ENCODE measurements around the gene CEND1. TPM values are rescaled to one million over a fixed set of nuclear protein-coding genes. Genes with fewer than 3 reads are reported as not detected.

The CEND1 gene
- total RNA-seq, 1 donor from 2014 or later: 2.0 TPM

DNA sequence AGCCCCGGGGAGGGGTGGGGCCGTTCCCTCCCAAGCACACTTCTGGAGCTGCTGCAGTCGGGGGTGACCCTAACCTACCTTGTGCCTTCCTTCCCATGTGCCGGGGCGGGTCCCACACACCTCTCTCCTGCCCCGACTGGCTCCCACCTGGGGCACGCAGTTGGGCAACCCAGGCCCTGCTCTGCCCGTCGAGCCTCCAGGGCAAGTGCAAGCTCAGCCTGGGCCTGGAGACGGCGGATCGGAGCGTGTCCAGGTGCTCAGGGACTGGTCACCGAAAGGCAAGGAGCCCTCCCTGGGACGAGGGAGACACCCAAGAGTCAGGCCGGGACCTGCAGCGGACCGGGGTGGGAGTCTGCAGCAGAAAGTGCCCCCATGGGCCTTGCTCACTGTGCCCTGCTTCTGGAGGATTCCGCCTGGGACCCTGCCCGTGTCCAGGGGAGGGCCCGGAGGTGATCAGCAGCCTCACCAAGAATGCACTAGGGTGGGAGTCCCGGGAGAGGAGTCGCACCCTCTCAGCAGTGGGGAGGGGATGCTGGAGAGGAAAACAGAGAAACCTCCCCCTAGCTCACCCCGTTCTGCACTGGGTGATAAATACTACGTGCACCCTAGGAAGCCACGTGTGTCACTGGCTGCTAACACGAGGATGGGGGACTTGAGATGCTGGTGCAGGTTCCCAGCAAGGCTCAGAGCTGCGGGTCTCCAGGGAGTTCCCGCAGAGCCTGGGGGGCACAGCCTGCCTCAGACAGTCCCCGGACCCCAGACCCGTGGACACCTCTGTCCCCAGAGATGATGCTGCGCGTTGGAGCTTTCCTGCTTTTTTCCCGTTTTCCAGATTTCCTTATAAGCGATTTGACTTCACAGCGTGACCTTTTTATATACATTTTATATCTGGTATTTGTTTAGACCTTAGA is 7.4 kb downstream of the CEND1 start:
- intact Hi-C loops (cut with micrococcal nuclease): no loop called here

DNA sequence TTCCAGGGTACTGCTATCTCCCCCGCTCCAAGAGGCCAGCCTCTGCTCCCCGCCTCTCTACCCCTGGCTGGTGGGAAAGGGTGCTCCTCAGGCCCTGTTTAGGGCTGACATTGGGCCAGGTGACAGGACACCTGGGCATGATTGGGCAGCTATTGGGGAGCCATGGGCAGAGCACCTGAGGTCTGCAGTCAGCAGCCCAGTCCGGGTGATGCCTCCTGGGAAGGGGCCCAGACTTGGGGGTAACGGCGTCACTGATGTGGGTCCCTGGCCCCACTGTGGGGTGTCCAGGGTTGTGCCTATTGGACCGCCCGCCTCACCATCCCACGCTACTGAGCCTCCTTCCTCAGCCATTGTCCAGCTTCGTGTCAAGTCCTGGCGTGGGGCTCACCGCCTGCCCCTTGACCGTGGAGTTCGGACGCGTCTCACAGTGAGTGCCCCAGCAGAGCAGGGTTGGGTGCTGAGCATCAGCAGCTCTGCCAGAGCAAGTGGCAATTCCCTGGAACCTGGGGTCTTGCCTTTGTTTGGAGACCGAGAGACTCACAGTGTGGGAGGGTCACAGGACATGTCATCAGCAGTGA is 9.8 kb downstream of the CEND1 start:
- intact Hi-C loops (cut with micrococcal nuclease): no loop called here

DNA sequence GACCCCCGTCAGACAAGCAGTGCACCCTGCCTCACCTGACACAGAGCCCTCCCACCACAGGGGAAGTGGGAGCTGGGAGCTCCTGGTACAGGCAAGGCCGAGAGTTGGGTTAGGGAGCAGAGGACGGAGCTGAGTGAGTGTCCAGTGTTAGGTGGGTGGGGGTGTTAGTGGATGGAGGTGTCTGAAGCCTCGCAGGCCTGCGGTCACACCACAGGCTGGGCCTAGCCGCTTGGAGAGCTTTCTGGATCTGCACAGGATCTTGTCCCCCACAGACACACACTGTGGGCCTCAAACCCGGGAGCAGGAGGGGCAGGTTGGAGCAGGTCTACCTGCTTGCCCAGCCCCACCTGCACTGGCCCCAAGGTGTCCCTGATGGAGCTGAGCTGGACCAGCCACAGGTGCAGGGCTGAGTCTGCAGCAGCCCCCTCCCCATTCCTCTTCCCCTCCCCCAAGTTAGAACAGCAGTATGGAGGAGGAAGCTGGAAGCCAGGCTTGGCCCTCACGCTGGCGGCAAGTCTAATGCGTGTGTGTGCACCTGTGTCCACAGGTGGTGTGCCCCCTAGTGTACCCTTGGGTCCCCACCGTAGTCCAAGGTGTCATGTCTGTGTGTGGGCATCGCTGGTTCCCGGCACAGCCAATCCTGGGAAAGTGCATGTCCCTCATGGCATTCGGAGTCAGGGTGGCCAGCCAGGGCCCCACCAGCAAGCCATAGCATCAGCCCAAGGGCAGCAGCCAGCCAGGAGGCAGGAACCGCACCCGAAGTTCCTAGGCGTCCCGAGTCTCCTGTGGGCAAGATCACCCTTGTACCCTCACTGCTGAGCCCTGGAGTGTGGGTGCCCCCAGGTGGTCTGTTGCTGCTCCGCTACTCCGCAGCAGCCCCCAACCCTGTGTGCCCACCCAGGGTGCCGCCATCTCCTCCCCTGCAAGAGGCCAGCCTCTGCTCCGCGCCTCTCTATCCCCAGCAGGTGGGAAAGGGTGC is 10.6 kb downstream of the CEND1 start:
- intact Hi-C loops (cut with micrococcal nuclease): no loop called here

DNA sequence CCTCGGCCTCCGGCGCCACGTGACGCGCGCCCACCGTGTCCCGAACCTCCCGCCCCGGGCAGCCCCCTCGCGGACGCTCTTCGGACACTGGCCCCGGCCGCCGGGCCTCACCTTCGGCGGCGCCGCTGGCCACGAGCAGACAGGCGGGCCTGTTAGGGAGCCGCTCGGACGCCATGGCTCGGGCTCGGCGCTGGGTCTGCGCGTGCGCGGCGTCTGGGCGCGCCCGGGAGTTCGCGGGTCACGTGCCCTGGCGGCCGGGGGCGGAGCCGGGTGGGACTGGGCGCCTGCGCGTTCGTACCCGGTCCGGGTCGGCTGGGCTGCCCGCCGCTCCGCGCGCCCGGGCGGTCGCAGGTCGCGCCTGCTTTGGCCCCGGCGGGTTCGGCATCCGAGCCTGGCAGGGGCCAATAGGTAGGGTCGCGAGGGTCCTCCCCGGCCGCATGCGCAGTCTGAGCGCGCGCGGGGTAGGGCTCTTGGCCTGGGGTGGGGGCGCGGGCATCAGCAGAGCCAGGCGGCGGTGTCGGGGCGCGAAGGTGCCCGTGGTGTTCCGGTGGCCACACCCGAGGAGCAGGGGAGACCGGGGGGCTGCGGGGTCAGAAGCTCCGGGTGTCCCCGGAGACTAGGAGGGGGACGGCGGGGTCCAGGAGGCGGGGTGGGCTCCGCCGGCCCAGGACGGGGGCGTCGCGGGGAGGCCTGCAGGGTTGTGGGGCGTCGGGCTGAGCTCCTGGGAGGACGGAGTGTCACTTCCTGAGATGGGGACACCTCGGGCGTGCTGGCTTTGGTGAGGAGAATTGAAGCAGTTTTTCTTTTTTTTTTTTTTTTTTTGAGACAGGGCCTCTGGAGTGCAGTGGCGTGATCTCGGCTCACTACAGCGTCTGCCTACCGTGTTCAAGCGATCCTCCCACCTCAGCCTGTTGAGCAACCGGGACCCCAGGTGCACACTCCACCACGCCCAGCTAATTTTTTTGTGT is 12.3 kb downstream of the CEND1 start, which contains the start of gene GATD1:
GATD1 (minus strand) TSS at position 200 of the 968 bp plus-strand sequence; CDS start at position 175, 25 bp downstream.
- intact Hi-C loops (cut with micrococcal nuclease): loop anchor here (1.0 kb wide), 1 partner anchor 21 kb away; the partner anchor contains the start of gene SLC25A22

DNA sequence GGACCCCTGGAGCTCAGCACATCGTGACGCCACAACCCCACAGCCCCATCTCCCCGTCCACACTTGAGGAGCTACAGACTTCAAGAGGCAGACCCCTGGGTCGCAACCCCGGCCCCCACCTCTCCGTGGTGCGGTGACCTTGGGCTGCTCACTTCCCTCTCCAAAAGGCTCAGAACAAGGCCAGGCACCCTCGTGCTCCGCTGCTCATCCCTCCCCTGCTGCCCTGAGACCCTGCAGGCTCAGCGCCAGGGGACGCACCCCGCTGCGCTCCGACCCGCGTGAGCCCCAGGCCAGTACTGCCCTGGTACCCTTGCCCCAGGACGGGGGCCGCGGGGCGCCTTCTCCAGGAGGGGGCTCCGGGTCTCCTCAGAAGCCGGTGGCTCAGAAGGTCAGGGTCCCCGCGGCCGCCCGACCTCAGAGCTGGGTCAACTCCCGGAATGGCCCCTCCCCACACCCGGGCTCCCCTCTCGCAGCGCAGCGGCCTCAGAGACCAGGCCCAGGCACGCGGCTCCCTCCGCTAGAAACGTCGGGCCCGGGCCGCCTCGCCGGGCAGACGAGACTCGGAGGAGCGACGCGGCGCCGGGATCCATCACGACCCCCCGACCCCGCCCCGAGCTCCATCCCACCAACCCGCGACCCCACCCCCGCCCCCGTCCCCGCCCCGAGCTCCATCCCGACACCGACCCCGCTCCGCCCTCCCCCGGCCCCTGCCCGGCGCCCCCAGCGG is 13.2 kb downstream of the CEND1 start:
- intact Hi-C loops (cut with micrococcal nuclease): loop anchor here (1.0 kb wide), 1 partner anchor 22 kb away; the partner anchor contains the start of gene SLC25A22

DNA sequence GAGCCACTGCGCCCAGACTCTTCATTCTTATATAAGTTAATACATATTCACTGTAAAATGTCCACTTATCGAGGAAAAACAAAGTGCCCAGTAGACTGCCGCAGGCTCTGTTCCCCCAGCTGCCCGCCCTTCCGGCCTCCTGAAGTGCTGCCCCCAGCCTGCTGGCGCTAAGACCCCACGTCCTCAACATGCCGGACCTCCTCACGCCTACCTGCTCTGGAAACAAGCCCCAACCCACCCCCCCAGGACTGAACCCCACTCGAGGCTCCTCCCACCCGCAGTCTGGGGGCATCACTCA is 13.7 kb downstream of the CEND1 start:
- intact Hi-C loops (cut with micrococcal nuclease): no loop called here

DNA sequence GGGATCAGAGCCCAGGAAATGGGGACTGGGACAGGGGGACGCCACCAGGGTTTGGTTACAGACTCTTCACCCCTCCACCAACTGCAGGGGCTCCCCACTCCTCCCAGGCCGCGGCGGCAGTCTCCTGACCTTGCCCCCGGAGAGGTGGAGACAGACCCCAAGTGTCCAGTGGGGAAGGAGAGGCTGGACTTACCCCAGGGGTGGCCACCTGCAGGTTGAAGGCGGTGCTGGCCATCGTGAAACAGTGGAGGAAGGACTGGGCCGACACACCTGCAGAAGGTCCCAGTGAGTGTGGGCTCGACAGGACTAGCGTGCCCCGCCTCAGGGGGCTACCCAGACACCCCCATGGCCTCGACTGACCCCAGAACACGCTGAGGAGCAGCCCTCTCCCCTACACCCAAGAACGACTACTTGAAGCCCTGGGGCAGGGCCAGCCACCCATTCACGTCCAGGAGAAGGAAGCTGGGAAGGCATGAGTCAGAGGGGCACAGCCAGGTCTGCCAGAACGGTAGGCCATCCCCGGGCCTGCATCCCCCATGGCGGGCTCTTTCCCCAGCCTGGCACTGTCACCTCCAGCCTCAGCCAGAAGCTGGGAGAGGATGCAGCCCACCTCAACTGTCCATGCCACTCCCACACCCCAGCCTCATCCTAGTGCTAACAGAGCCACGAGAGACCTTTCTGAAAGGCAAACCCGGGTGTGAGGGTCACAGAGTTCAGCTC is 14.9 kb downstream of the CEND1 start:
- intact Hi-C loops (cut with micrococcal nuclease): no loop called here

DNA sequence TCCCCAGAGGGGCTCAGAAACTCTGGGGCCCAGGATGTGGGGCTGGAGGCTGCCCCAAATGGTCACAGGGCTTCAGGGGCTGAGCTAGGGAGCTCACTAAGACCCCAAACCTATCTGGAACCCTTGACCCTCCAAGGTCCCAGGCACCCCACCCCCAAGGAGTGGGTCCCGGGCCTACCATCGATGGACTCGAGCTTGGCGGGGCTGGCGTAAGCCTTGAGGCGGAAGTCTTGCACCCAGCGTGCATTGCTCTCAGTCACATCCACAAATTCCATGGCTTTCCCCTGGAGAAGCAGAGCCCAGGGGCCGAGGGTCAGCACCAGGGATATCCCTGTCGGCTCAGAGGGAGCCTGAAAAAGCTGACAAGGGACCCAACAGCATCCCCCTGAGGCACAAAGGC is 16.1 kb downstream of the CEND1 start:
- intact Hi-C loops (cut with micrococcal nuclease): no loop called here

DNA sequence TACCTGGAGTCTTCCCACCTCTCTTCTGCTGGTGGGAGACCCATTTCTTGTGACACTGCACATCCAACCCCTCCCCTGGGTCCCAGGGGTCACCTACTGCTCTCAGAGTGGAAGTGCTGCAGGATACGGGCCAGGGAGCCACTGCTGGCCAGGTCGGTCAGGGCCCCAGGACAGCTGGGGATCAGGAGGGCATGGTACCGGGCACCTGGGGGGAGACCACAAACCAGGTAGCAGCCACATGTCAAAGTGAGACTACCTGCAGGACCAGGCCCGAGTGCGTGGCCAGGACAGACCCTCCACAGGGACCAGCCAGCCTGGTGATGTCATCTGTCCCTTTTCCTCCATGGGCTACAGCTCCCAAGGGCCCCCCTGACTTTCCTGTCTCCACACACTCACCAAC is 16.5 kb downstream of the CEND1 start:
- intact Hi-C loops (cut with micrococcal nuclease): no loop called here

DNA sequence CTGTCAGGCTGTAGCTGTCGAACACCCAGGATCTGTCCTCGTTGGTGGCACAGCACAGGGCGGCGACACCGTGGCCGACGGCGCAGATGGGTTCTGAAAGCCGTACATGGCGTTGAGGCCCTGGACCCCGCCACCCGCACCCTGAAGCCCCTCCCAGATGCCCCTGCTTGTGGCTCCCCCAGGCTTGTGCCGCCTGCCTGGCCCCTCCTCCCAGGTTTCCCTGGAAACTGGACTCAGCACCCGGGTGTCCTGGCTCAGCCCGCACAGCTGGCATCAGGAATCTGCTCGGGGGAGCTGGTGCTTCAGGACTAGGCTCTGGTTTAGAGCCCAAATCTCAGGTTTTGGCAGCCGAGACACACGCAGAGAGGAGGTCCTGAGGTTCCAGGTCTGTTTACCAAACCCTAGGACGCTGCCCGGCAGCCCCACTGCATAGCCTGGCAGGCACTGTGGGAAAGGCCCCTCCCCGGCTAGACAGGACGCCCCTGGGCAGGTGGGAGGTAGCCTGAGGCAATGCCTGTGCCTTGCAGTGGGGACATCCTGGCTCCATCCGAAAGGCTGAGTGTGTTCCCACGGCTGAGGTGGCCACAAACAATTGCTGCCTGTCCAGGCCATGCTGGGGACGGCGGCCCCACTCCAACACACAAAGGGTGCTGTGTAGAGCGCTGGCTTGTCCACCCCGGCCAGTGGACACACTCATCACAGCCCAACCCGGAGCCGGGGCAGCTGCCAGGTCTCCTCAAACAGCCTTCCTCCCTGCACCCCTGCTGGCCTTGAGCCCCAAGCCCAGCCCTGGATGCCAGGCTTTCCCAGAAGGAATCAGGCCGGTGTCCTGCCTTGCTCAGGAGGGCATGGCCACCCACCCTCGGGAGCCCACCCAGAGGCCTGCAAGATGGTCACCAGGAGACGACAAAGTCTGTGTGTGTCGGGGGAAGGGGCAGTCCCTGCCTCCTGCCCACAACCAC is 17.2 kb downstream of the CEND1 start:
- intact Hi-C loops (cut with micrococcal nuclease): no loop called here

DNA sequence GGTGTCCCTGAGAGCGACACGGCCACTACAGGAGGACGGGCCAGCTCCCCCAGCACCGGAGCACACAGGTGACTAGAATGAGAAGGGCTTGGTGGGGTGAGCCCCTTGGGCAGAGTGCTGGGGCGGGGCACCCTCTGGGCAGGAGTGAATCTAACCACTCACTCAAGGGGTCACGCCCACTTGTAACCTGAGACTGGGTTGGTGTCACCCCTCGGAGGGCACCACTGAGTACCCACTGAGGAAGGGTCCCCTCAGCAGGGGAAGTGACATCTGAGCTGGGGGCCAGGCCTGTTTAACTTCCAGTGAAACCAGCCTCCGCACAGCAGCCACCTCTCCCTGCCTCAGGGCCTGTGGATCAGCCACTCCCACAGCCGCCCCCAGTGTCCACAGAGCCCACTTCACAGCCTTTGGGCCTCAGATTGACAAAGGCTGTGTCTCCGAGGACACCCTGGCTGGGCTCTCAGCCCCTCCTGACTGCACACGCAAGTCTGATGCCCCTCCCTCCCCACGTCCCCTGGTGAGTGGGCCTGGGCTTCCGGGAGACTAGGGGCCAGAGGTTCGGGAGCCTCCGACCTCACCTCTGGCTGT is 18.2 kb downstream of the CEND1 start:
- intact Hi-C loops (cut with micrococcal nuclease): no loop called here

DNA sequence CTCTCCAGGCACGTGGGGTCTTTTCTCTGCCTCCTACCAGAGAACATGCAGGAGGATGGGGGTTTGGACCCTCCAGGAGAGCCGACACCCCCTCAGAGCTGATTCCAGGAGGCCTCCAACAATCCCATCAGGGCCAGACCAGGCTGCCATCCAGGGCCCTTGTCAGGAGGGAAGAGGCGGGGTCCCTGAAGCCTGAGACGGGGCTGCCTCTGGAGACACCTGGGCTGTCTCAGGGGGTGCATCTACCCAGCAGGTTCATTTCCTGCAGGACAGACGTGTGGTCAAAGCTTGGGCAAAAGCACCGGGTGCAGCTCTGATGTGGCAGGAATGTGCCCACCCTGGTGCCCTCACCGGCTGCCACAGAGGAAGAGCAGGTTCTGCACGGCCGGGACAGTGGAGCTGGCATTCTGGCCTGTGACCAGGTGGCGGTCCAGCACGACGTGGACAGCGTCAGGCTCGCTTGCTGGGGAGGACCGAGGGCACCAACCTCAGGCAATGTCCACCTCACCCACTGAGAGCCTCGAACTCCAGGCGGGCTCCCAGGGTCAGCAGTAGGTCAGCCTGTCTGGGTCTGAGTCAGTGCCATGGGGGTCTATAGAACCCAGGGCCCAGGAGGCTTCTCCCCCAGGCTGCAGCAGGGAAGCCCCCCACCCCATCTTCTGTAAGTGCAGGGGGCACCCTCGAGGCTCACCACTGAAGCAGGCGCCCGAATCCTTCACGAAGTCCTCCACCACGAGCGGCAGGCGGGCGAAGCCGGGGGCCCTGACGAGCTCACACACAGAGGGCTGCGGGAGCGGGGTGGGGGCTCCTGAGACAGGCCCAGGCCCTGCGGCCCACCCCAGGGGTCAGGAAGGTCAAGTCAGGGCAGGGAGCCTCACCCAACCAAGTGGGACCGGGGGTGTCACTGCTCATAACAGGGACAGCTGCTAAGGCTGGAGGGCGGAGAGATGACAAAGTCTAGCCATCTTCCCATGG is 19.0 kb downstream of the CEND1 start:
- intact Hi-C loops (cut with micrococcal nuclease): no loop called here

DNA sequence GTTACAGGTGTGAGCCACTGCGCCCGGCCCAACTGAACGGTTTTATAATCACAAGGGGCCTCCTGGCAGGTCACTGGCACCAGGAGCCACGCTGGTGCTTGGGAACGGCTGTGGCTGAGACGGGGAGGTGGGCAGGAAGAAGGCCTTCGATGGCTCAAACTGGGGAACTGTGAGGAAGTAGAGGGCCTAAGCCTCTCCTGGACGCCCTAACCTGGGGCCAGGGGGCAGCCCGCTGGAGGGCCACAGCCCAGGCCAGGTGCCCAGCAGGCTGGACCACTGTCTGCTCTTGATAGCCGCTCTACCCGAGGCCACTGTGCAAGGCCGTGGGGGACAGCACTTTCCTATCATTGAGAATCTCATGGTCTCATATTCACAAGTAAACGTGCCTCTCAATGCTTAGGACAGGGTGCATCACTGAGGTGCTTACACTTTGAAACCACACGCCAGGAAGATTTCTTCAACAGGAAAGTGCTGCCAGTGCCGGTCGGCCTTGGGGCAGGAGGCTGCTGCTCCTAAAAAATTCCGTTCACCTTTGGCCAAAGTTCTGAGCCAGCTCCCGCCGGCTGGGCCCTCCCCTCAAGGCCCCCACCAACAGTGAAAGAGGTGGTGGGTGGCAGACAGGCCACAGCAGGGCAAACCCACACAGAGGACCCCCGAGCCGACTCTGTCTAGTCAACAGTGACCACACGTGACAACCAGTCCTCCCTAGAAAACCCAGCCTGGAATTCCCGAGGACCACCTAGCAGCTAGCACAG is 19.8 kb downstream of the CEND1 start:
- intact Hi-C loops (cut with micrococcal nuclease): loop anchor here (5.0 kb wide), 1 partner anchor 43 kb away; no protein-coding TSS in a partner anchor

DNA sequence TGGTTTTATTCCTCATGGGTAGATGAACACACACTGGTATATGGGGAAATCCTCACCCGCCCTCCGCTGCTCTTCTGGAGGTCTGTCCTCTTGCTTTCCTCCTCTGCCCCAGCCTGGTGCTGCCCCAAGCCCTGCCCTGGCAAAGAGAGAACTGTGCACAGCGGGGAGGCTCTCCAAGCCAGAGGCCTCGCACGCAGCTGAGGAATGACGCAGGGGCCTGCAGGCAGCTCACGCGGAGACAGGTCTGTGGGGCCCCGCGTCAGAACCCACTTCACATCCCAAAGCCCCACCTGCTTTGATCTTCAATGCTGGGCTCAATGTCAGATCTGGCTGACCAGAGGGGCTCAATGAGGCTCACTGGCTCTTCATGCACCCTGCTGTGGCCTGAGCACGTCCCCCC is 22.7 kb downstream of the CEND1 start:
- intact Hi-C loops (cut with micrococcal nuclease): loop anchor here (5.0 kb wide), 1 partner anchor 40 kb away; no protein-coding TSS in a partner anchor

DNA sequence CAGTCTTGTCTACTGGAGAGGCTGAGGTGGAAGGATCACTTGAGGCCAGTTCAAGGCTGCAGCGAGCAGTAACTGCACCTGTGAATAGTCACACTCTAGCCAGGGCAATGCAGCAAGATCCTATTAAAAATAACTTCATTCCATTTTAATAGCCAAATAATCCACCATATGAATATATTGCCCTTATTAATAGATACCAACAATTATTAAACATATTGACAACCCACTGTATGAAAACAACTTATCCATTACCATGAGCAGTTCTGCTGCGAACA is 23.0 kb downstream of the CEND1 start:
- intact Hi-C loops (cut with micrococcal nuclease): loop anchor here (5.0 kb wide), 1 partner anchor 40 kb away; no protein-coding TSS in a partner anchor
